Activated CD4-positive, alpha-beta T cell treated with anti-CD3 and anti-CD28 coated beads, Interleukin-2, amount 50 U/mL, for 16 hours (primary cell): Measurements from ENCODE around the gene ESM1.

ENCODE experiments used
- DNase-seq: peaks from one replicate; pipeline ENCODE4 v3.0.0-alpha.2; 2020

Gene ESM1

DNA sequence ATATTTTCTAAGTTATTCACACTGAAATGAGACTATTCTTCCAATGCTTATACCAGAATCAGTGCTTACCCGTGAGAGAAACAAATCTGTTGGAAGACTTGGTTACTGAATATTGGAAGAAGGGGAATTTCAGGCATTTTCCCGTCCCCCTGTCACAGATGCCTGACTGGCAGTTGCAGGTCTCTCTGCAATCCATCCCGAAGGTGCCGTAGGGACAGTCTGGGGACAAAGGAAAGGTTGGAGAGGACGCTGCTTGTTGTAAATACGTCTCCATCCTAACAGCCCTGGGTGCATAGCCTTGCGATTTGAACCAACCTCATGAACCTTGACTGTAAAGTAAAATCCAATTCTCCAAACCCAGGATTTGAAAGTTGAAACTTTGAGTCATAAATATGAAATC lies 3.5 kb downstream of the ESM1 start:
- no peak for DNase-seq

DNA sequence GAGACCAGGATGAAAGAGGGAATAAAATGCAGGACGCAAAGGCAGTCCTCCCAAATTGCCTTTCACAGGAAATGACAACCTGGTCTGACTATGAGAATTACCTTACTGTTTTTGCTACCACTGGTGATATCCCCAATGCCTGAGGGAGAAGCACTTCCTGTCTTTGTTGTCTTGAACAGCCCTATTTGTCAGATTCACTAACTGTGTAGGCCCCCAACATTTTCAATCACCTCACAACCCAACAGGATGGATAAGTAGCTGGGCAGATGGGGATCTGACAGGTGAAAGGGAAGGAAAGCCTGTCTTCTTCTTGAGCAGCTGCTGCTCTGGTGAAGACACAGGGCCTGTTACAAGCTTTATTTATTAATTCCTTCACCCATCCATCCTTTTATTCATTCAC lies 9.7 kb downstream of the ESM1 start:
- no peak for DNase-seq

DNA sequence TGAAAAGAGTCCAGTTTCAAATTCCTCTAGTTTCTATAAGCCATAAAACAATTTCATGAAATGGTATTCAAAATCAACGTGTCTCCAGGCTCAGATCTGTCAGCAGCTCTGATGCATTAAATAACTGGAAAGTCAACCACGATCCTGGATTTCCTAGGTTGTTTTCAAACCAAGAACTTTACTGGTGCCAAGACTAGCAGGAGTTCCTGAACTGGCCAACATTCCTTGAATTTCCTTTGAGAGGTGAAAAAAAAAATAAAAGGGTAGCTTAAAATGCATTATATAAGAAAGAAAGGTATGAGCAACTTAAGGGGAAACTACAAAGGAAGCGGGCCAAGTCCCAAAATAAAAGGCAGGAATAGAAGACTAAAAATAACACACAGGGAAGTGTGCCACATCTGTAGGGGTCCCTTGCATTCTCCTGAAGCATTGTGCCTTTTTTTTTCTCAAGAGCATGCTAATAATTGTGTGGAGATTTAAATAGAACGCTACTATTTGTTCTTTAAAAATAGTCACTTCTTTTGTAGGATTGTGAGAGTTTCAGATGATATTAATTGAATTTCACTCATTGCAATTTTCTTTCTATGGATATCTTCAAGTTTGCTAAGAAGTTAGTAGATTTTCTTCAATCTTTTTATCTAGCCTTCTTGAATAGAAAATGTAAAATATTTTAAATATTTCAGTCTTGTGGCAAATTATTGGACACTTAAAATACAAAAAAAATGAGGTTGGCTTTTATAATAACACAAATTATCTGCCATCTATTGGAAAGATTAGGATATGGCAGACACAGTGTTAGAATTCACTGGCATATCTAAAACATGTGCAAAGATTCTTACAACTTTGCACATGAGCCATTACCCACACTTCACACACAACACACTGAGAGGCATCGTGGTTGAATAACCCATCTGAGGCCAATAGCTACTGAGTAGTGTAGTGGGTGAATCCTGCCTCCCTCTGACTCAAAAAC lies 15.3 kb downstream of the ESM1 start:
- DNase-seq, result no peak

DNA sequence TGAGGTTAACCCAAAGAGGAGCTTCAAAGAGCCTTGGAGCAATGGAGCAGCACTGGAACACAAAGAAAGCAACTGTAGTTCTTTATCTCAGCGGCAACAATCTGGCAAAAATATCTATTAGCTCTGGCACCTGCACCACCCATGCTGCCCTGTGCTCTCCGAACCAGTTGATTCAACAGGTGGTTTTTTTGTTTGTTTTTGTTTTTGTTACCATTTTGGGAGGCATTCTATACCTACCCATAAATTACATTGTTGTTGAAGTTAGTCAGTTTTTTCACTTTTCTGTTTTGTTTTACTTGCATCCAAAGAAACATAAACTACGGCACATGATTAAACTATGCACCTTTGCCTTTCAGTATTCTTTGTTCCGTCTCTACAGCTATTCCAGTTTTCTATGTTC lies 16.2 kb downstream of the ESM1 start:
- DNase-seq, result no peak

DNA sequence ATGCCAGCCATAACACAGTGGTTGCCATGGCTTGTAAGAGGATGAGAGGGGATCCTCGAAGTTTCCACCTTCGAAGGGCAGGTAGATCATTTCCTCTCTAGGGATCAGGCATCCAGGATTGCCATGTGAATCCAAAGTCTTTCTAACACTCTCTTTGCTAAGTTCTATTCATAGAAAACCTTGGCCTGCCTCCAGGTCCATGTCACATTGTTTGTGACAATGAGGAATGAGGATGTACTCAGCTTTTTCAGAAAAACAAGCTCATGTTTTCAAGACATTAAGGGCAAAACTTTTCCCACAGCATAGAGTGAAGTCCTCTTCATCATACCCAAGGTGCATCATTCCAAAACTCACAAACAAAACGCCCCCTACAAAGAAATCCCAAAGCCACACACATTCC lies 19.6 kb downstream of the ESM1 start:
- DNase-seq, result no peak

DNA sequence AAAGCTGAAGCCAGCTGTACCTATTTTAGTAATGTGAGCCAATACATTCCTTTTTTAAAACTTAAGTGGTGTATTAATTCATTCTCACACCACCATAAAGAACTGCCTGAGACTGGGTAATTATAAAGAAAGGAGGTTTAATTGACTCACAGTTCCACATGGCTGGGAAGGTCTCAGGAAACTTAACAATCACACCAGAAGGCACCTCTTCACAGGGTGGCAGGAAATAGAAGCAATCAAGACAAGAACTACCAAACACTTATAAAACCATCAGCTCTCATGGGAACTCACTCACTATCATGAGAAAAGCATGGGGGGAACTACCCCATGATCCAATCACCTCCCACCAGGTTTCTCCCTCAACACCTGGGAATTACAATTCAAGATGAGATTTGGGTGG lies 21.0 kb downstream of the ESM1 start:
- no peak for DNase-seq

DNA sequence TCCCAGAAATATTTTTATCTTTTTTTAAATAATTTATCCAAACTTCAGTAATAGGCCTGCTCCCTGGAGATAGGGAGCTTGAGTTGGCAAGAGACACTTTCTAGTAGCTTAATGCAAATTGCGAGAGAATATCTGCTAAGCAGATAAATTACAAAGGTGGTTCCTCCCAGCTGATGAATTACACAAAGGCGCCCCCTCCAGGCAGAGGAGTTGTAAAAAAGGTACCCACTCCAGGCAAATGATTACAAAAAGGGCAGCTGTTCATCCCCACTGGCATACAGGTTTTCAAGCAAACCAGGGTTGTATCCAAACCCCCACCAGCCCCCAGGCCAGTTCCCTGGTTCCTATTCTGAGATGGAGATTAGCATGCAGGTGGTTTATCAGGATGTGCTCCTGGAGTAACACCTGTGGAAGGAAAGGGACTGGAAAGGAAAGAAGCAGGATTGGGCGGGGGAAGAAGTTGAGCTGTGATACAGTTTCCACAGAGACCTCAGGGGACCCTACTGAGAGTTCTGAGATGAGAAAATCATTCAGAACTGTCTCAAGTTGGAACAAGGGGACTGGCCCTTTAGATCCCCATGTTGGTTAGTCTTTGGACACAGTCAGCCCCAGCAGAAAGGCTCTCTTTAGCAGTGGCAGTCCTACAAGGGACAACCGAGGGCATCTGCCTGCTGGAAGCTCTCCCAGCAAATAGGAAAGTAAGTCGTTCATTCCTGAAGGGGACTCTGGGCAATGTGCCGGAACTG lies 25.5 kb downstream of the ESM1 start:
- DNase-seq, result peak; percentile 41

DNA sequence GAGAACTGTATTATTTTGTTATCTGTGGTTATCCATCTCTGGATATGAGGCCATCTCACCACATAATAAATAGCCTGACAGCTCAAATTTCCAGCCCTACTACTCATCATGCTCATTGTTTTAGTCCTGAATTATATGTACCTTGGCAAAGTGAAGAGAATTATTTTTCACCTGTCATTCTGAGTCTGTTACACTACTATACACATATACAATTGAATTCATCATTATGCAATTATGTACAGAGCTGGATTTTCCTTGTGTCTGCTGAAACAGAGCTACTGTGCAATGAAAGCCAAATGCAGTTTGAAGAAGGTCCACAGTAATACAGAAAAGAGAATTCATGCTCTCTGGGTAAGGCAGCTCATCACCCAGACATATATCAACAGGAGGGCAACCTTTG lies 28.5 kb downstream of the ESM1 start:
- DNase-seq, result no peak

DNA sequence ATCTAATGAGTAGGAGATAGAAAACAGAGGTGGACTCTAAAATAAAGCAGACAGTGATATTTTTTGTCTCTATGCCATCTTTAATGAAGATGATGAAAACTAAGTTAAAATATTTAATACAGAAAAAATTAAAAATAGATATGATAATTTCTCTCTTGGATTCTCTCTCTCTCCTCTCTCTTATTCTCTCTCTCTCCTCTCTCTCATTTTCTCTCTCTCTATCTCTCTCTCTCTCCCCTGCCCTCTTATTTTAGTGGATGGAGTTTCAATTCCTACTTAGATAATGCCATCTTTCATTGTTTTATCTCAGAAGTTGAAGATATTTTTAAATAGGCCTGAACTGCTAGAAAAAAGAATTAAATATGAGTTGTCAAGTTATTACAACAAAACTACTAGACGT lies 38.2 kb downstream of the ESM1 start:
- no peak for DNase-seq

DNA sequence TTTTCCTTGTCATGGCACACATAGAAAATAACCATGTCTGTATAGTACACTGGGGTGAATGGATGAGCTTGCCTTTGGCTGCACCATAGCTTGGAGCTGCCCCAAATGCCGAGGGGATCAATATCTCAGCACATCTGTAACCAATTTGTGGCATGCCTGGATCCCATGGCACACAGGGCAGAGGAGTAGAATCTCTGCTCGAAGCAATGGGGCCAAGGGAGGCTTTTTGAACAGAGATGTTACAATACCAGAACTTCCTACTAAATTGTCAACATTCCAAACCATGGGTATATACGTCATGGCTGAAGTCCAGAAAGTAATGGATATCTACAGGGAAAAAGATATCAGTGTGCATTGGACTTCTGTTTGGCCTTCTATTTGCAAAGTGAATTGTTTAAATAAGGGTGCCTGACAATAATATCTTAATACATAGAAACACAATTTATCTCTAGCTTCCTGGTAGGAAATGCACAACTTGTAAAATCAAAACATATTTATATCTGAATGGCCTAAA lies 39.0 kb downstream of the ESM1 start:
- DNase-seq, result no peak

DNA sequence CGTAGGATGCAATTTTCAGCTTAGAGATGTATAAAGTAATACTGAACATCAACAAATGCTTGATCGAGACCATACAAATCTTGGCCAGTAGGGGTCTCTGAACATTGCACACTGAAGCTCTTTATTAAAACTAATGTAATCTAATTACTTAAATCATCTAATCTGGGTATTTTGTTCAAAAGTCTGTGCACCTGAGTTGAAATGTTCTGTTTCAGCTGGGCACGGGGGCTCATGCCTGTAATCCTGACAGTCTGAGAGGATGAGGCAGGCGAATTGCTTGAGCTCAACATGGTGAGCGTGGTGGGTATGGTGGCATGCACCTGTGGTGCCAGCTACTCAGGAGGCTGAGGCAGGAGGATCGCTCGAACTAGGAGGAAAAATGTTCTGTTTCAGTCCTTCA lies 41.0 kb downstream of the ESM1 start:
- peak; percentile 34 for DNase-seq

DNA sequence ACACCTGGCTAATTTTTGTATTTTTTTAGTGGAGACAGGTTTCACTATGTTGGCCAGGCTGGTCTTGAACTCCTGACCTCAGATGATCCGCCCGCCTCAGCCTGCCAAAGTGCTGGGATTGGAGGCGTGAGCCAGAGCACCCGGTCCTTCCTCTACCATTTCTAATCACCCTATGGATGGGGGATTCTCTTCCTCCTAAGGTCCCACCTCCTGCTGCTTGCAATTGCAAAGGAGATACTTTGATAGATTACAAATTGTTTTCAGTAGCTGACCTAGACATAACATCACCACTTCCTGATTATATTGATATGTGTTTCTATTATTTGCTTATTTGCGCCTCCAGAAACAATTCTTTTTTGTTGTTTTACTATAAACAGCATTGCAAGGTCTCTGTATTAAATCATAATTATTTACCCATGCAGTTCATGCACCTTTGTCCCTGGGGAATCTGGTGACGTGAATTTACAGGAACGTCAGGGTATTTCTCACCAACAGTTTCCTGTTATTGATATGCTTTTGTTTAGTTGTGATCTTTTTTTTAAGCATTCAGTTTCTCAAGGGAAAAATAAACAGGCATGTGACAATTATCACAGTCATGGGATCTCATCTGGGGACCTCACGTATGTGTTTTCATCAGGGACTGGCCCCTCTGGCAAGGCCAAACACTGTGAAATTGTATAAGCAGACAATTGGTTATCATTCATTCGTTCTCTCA lies 43.2 kb downstream of the ESM1 start:
- no peak for DNase-seq

DNA sequence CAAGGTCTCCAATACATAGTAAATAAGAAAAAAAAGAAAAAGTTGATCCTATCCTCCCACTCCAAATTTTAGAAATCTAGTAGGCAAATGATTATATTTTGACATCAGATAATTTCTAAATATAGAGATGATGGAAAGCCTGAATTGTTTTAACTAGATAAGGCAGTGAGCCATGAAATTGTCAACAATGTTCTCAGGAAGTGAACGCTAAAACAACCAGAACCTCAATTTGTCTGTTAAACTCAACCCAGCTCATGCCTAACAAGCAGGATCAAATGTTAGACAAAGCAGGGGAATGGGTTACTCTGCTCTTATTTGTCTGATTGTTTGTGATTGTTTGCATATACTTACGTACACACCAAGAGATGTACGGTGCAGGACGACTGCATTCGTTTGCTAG lies 49.2 kb downstream of the ESM1 start:
- DNase-seq, result no peak

DNA sequence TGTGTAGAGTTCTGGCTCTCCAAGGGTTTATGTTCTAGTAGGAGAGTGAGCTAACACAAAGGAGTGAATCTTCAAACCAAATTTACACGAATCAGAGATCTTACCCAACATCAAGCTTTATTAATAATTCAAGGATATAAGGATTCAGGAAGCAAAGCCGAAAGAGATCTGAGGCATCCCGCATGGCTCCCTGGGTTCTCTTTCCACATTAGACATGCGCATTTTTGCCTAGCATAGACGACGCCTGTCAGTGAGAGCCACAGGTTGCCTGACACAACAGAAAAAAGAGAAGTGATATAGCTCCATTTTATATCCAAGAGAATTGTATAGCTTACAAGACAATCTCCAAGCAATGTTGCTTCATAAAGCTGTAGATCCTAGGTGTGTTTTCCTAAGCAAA lies 52.6 kb downstream of the ESM1 start:
- no peak for DNase-seq

DNA sequence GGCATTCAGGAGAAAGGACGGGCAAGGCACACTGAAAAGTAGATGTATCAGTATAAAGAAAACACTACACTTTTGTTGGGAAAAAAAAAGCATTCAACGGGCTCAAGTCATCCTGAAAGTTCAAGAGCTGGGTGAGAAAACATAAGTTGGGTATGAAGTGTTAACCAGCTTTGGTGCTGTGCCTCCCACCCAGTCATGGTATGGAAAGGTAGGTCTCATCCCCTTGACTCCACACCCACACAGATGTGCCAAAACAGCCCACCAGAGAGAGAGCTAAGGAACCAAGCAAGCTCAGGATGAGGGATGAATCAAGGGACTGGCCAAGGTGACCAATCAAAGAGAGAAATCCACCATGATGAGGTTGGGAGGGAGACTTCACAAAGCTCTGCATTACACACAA lies 54.7 kb downstream of the ESM1 start:
- peak; percentile 50 for DNase-seq
